B cell (primary cell): ENCODE measurements around the gene FBXL16. TPM values are rescaled to one million over a fixed set of nuclear protein-coding genes. Genes with fewer than 3 reads are reported as not detected.

ENCODE experiments used
- ATAC-seq: fragments of 200-7000 bp; cut with Tn5 transposase; one replicate; pipeline ENCODE4 v1.10.0; 2021; ENCODE audit warnings: low read depth, mild to moderate bottlenecking, moderate number of reproducible peaks, moderate library complexity
- CTCF ChIA-PET: fragments of 350-600 bp; sonication (Branson Sonifier 250); formaldehyde crosslinking; loops from one replicate; lab custom pipeline; 2021; ENCODE audit warnings: antibody characterized with exemption, inconsistent platforms; lab: Charles Lee
- POLR2A ChIA-PET: fragments of 350-600 bp; sonication (Branson Sonifier 250); formaldehyde crosslinking; loops from one replicate; lab custom pipeline; 2021; ENCODE audit warnings: antibody characterized with exemption; lab: Charles Lee
- DNase-seq: peaks from one replicate; pipeline ENCODE4 v3.0.0; 2013
- H2AFZ ChIP-seq: 2 replicates; pipeline ENCODE4 v1.6.1; 2012; ENCODE audit warnings: mild to moderate bottlenecking, low read depth, low read length; ENCODE audit not compliant: insufficient read depth, poor library complexity, severe bottlenecking
- H3K27ac ChIP-seq, 2 donors: 1 replicate in 1 of 2; 2 replicates in 1 of 2; pipeline ENCODE4 v1.5.1; 2012 to 2013; ENCODE audit warnings: low read length in 2 of 2, mild to moderate bottlenecking in 2 of 2, moderate library complexity in 1 of 2
- H3K27me3 ChIP-seq, 4 experiments: fragments of 200-600 bp in 1 of 4; sonication (generic) in 1 of 4; replicated peaks in 1 of 4; 1 replicate in 2 of 4; 2 replicates in 2 of 4; pipeline versions ENCODE4 v1.6.1 to v1.7.0; 2013 to 2016; ENCODE audit warnings: low read length in 3 of 4, mild to moderate bottlenecking in 2 of 4, mixed read lengths in 1 of 4, moderate library complexity in 1 of 4; ENCODE audit not compliant: insufficient read depth in 4 of 4, control insufficient read depth in 3 of 4; ENCODE audit errors: control extremely low read depth in 1 of 4
- H3K36me3 ChIP-seq, 2 experiments: replicated peaks in 1 of 2; 1 replicate in 1 of 2; 2 replicates in 1 of 2; pipeline versions ENCODE4 v1.6.1 to v1.7.1; 2013; ENCODE audit warnings: low read length in 1 of 2; ENCODE audit not compliant: insufficient read depth in 2 of 2, control insufficient read depth in 1 of 2; ENCODE audit errors: control extremely low read depth in 1 of 2, extremely low read depth in 1 of 2
- H3K4me1 ChIP-seq, 2 donors: fragments of 200-600 bp in 1 of 2; sonication (generic) in 1 of 2; 1 replicate in 1 of 2; 2 replicates in 1 of 2; pipeline versions ENCODE4 v1.5.1 to v1.6.1; 2013 to 2017; ENCODE audit warnings: low read length in 2 of 2; ENCODE audit not compliant: control insufficient read depth in 2 of 2, insufficient read depth in 2 of 2
- H3K4me2 ChIP-seq: replicated peaks from 2 replicates; pipeline ENCODE3; 2012; ENCODE audit warnings: mild to moderate bottlenecking, low read depth, low read length; ENCODE audit not compliant: poor library complexity, severe bottlenecking
- H3K4me3 ChIP-seq, 5 experiments: fragments of 200-600 bp in 1 of 5; sonication (generic) in 1 of 5; 1 replicate in 3 of 5; 2 replicates in 2 of 5; pipeline versions ENCODE4 v1.5.1 to v1.7.0; 2011 to 2016; ENCODE audit warnings: low read length in 4 of 5, mild to moderate bottlenecking in 4 of 5, low read depth in 2 of 5, control low read depth in 1 of 5, moderate library complexity in 1 of 5; ENCODE audit not compliant: insufficient read depth in 1 of 5; ENCODE audit errors: control extremely low read depth in 1 of 5, extremely low read depth in 1 of 5
- H3K79me2 ChIP-seq: fragments of 200-600 bp; sonication (generic); one replicate; pipeline ENCODE4 v1.6.0; 2016; ENCODE audit warnings: low read length; ENCODE audit not compliant: control insufficient read depth, insufficient read depth
- H3K9ac ChIP-seq: fragments of 200-600 bp; sonication (generic); 2 replicates; pipeline ENCODE4 v1.6.1; 2017; ENCODE audit warnings: mild to moderate bottlenecking, low read length, moderate library complexity
- H3K9me3 ChIP-seq, 3 donors: one replicate each; pipeline versions ENCODE4 v1.6.1 to v1.7.1; 2013; ENCODE audit warnings: low read length in 2 of 3; ENCODE audit not compliant: control insufficient read depth in 2 of 3, insufficient read depth in 1 of 3; ENCODE audit errors: control extremely low read depth in 1 of 3
- H4K20me1 ChIP-seq: 2 replicates; pipeline ENCODE4 v1.6.0; 2012; ENCODE audit warnings: mild to moderate bottlenecking, low read length; ENCODE audit not compliant: insufficient read depth, control insufficient read depth, poor library complexity, severe bottlenecking
- H3K27ac Mint-ChIP-seq: one replicate; pipeline ENCODE4 v1.8.0; 2021; ENCODE audit warnings: mixed read lengths
- H3K27me3 Mint-ChIP-seq: one replicate; pipeline ENCODE4 v1.8.0; 2021; ENCODE audit warnings: mixed read lengths
- H3K4me1 Mint-ChIP-seq: one replicate; pipeline ENCODE4 v1.8.0; 2021; ENCODE audit warnings: mixed read lengths
- H3K4me3 Mint-ChIP-seq: one replicate; pipeline ENCODE4 v1.8.0; 2021; ENCODE audit warnings: mixed read lengths
- H3K9me3 Mint-ChIP-seq: one replicate; pipeline ENCODE4 v1.8.0; 2022; ENCODE audit warnings: mixed read lengths; ENCODE audit not compliant: insufficient read depth
- EZH2 ChIP-seq: IDR thresholded peaks from 2 replicates; pipeline ENCODE4 v1.6.1; 2012; ENCODE audit warnings: borderline replicate concordance, low read depth, mild to moderate bottlenecking, moderate library complexity, low read length; ENCODE audit not compliant: insufficient read depth, poor library complexity, severe bottlenecking
- WGBS: methylation state at CpG from one replicate; pipeline ENCODE4 v1.1.5; 2013; ENCODE audit warnings: missing lambda C conversion rate; ENCODE audit not compliant: insufficient coverage; 5-methylcytosine and 5-hydroxymethylcytosine counted together
- intact Hi-C: fragments of 100-400 bp; cut with micrococcal nuclease; formaldehyde crosslinking; loops from one replicate; pipeline ENCODE4 v1.10.0; 2022
- polyA plus RNA-seq: library from polyadenylated mRNA; depleted of rRNA; stranded (reverse); fragments of >200 nt; gene quantifications from 2 replicates; pipeline ENCODE4 v1.2.3, GENCODE V29; 2012
- total RNA-seq, 2 donors: library from RNA; stranded (reverse); fragments of 120-200 nt in 1 of 2; gene quantifications; 1 replicate in 1 of 2; 2 replicates in 1 of 2; pipeline versions ENCODE4 v1.2.3 to v1.2.4, GENCODE V29; 2013 to 2022
- TF ChIP-seq, protein P1 (sequence below): fragments of 200-600 bp; IDR thresholded peaks from one replicate; pipeline ENCODE4 v1.8.0; 2022; ENCODE audit warnings: antibody characterized with exemption, mild to moderate bottlenecking

FBXL16 gene
- total and polyA plus RNA-seq, 2 donors (not counting 1 experiment from before 2014, with no cell fraction given), result 2.2 to 5.8 TPM

DNA sequence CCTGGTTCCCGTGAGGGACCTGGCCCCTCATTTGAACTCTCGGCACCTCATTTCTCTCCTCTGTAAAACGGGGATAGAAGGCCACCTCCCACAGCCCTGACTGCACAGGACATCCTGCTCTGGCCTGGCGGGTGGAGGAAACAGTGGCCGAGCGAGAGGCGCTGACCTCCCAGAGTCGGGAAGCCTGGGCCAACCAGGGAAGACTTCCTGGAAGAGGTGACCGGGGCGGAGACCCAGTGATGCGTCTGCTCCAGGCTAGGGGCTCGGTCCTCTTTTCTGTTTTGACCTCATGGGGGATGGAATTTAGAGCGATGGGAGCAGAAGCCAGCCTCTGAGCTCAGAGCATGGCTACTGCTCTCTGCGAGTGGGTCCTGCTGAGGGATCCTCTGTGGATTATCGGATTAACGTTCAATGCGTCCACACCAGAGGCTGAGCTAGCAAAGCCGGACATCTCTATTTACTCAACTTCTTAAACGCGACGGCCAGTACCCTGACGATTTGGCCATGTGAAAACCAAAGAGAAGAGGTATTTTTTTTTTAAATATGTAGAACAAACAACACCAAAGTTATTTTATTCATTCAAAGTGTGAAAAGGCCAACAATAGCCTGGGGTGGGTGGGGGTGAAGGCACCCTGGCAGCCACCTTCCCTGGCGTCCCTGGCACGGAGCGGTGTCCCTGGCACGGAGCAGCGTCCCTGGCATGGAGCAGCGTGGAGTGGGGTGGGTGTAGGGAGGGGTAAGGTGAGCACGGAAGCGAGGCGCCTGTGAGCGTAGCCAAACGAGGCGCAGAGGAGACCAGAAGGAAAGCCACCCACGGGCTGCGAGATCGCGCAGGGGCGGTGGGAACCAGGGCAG is 45.8 kb upstream of the FBXL16 start:
- peaks cover 4 to 6% of the 10 kb centered on the region in 2 donors for H3K4me1 ChIP-seq
- H3K9me3 ChIP-seq, result no peaks in the 10 kb centered on the region
- intact Hi-C loops, result no loop called here
- DNase-seq (no peak), ATAC-seq (no peak)
- no peak overlapping the region for H3K27ac ChIP-seq
- Mint-ChIP-seq H3K4me1 (peaks cover 1% of the 10 kb centered on the region), H3K4me3 (no peak overlapping the region), H3K27ac (no peak overlapping the region), H3K9me3 (peaks cover 1% of the 10 kb centered on the region), H3K27me3 (peaks cover 2% of the 10 kb centered on the region)
- TF ChIP-seq, protein P1, sequence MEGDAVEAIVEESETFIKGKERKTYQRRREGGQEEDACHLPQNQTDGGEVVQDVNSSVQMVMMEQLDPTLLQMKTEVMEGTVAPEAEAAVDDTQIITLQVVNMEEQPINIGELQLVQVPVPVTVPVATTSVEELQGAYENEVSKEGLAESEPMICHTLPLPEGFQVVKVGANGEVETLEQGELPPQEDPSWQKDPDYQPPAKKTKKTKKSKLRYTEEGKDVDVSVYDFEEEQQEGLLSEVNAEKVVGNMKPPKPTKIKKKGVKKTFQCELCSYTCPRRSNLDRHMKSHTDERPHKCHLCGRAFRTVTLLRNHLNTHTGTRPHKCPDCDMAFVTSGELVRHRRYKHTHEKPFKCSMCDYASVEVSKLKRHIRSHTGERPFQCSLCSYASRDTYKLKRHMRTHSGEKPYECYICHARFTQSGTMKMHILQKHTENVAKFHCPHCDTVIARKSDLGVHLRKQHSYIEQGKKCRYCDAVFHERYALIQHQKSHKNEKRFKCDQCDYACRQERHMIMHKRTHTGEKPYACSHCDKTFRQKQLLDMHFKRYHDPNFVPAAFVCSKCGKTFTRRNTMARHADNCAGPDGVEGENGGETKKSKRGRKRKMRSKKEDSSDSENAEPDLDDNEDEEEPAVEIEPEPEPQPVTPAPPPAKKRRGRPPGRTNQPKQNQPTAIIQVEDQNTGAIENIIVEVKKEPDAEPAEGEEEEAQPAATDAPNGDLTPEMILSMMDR, result no peak
- no peak for TF ChIP-seq EZH2
- no peak overlapping the region for H3K9ac ChIP-seq
- H3K4me3 ChIP-seq, result no peak overlapping the region
- no peak overlapping the region for H2AFZ ChIP-seq
- H4K20me1 ChIP-seq, result no peaks in the 10 kb centered on the region
- POLR2A ChIA-PET, result no interaction called here
- H3K27me3 ChIP-seq, result no peaks in the 10 kb centered on the region
- 91% methylated on average over 27 of the region's 39 CpGs for WGBS
- CTCF ChIA-PET, result interaction anchor here (2.1 kb wide), 1 partner anchor 11 kb away, joined by 6 read pairs; the partner anchor contains the start of gene CIAO3
- H3K79me2 ChIP-seq, result no peaks in the 10 kb centered on the region
- H3K36me3 ChIP-seq, result no peaks in the 10 kb centered on the region
- H3K4me2 ChIP-seq, result no peak overlapping the region

DNA sequence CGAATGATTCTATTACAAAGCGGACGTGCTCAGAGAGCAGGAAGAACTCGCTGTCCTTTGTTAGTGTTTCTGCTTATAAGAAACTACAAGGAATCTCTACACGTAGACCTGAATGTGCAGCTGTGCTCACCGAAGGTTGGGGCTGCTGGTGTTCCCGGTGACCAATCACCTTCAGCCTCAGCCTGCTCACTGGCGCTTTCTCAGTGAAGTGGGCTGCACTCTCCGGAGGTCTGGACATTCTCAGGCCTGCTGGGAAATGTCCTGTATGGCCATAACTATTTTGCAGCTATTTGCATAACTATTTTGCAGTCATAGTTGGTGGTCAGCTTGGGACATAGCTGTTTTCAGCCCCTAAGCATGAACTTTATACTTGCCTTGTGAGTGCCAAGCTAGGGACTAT is 44.9 kb upstream of the FBXL16 start:
- DNase-seq (no peak), ATAC-seq (no peak)
- H3K27ac ChIP-seq, result no peak overlapping the region
- ChIA-PET POLR2A (no interaction called here), CTCF (interaction anchor here (2.1 kb wide), 1 partner anchor 11 kb away, joined by 6 read pairs; the partner anchor contains the start of gene CIAO3)
- no peak for TF ChIP-seq EZH2
- Mint-ChIP-seq H3K4me1 (peaks cover 1% of the 10 kb centered on the region), H3K9me3 (no peaks in the 10 kb centered on the region), H3K4me3 (no peak overlapping the region), H3K27me3 (no peaks in the 10 kb centered on the region), H3K27ac (no peak overlapping the region)
- H3K4me3 ChIP-seq, result no peak overlapping the region
- no peaks in the 10 kb centered on the region for H3K79me2 ChIP-seq
- no peak overlapping the region for H3K9ac ChIP-seq
- no peaks in the 10 kb centered on the region for H3K36me3 ChIP-seq
- H2AFZ ChIP-seq, result no peak overlapping the region
- 90% methylated on average over 9 of the region's 9 CpGs for WGBS
- intact Hi-C loops, result no loop called here
- H3K27me3 ChIP-seq, result no peaks in the 10 kb centered on the region
- no peaks in the 10 kb centered on the region for H3K9me3 ChIP-seq
- peaks cover 4 to 6% of the 10 kb centered on the region in 2 donors for H3K4me1 ChIP-seq
- no peak overlapping the region for H3K4me2 ChIP-seq
- no peaks in the 10 kb centered on the region for H4K20me1 ChIP-seq
